Neural cell (in vitro differentiated cells): ENCODE data around the gene FRMD4B. TPM values are rescaled to one million over a fixed set of nuclear protein-coding genes. Genes with fewer than 3 reads are reported as not detected.

Experiments
- H2AFZ ChIP-seq: fragments of 200-600, 300-800 bp; sonication (generic), shearing (Covaris generic); 2 replicates; pipeline ENCODE4 v1.6.0; 2014; ENCODE audit warnings: low read depth, mild to moderate bottlenecking, antibody characterized with exemption, low read length, moderate library complexity
- H3F3A ChIP-seq: fragments of 200-600 bp; shearing (Covaris generic); 2 replicates; pipeline ENCODE4 v1.6.1; 2016; ENCODE audit warnings: mild to moderate bottlenecking, moderate library complexity, mixed read lengths, antibody characterized with exemption, low read length; ENCODE audit not compliant: insufficient read depth, poor library complexity, severe bottlenecking
- H3K27ac ChIP-seq: fragments of 200-600, 300-800 bp; sonication (generic), shearing (Covaris generic); 2 replicates; pipeline ENCODE4 v1.5.1; 2014; ENCODE audit warnings: mild to moderate bottlenecking, low read length, moderate library complexity
- H3K27me3 ChIP-seq: fragments of 300-800, 200-600 bp; sonication (generic), shearing (Covaris generic); 2 replicates; pipeline ENCODE4 v1.6.0; 2014; ENCODE audit warnings: mild to moderate bottlenecking, low read depth, low read length, moderate library complexity; ENCODE audit not compliant: insufficient read depth
- H3K36me3 ChIP-seq: fragments of 300-800, 200-600 bp; sonication (generic), shearing (Covaris generic); 2 replicates; pipeline ENCODE4 v1.5.1; 2014; ENCODE audit warnings: mild to moderate bottlenecking, antibody characterized with exemption, low read length, moderate library complexity; ENCODE audit not compliant: insufficient read depth
- H3K4me2 ChIP-seq: fragments of 300-800, 200-600 bp; sonication (generic), shearing (Covaris generic); 2 replicates; pipeline ENCODE4 v1.6.0; 2014; ENCODE audit warnings: mild to moderate bottlenecking, low read length
- H3K4me3 ChIP-seq: fragments of 300-800, 200-600 bp; sonication (generic), shearing (Covaris generic); 2 replicates; pipeline ENCODE4 v1.5.1; 2014; ENCODE audit warnings: mild to moderate bottlenecking, low read length, moderate library complexity
- H3K79me2 ChIP-seq: fragments of 200-600 bp; shearing (Covaris generic); replicated peaks from 2 replicates; pipeline ENCODE4 v1.6.0; 2014; ENCODE audit warnings: mild to moderate bottlenecking, low read length, moderate library complexity; ENCODE audit not compliant: insufficient read depth
- H3K9ac ChIP-seq: fragments of 300-800, 200-600 bp; sonication (generic), shearing (Covaris generic); 2 replicates; pipeline ENCODE4 v1.6.1; 2016; ENCODE audit warnings: mild to moderate bottlenecking, low read length, mixed read lengths
- H3K9me2 ChIP-seq: fragments of 200-600 bp; shearing (Covaris generic); 2 replicates; pipeline ENCODE4 v1.6.1; 2016; ENCODE audit warnings: mild to moderate bottlenecking, low read length, mixed read lengths; ENCODE audit not compliant: insufficient read depth
- H3K9me3 ChIP-seq: fragments of 200-600, 300-800 bp; sonication (generic), shearing (Covaris generic); 2 replicates; pipeline ENCODE4 v1.6.1; 2016; ENCODE audit warnings: mild to moderate bottlenecking, mixed run types, low read length, moderate library complexity, mixed read lengths
- H4K20me1 ChIP-seq: fragments of 200-600 bp; shearing (Covaris generic); 2 replicates; pipeline ENCODE4 v1.6.1; 2016; ENCODE audit warnings: mild to moderate bottlenecking, mixed run types; ENCODE audit not compliant: insufficient read depth
- MXI1 ChIP-seq: fragments of 450-650 bp; conservative IDR thresholded peaks from 2 replicates; pipeline ENCODE4 v1.6.1; 2014; ENCODE audit warnings: antibody characterized with exemption, mild to moderate bottlenecking; ENCODE audit not compliant: poor library complexity, severe bottlenecking
- RAD21 ChIP-seq: fragments of 450-650 bp; conservative IDR thresholded peaks from 2 replicates; pipeline ENCODE4 v1.6.1; 2014; ENCODE audit warnings: antibody characterized with exemption, mild to moderate bottlenecking, moderate library complexity
- SMC3 ChIP-seq: fragments of 450-650 bp; conservative IDR thresholded peaks from 2 replicates; pipeline ENCODE4 v1.6.1; 2014; ENCODE audit warnings: antibody characterized with exemption, mild to moderate bottlenecking, moderate library complexity; ENCODE audit not compliant: poor library complexity
- TAF1 ChIP-seq: IDR thresholded peaks from 2 replicates; pipeline ENCODE4 v1.6.1; 2012; ENCODE audit warnings: low read depth
- polyA plus RNA-seq: library from polyadenylated mRNA; depleted of rRNA; stranded (reverse); fragments of >200 nt; gene quantifications from 2 replicates; pipeline ENCODE4 v1.2.3, GENCODE V29; 2014
- TF ChIP-seq, protein P1 (sequence below): IDR thresholded peaks from 2 replicates; pipeline ENCODE4 v1.6.1; 2012; ENCODE audit warnings: borderline replicate concordance
- TF ChIP-seq, protein P2 (sequence below): fragments of 450-650 bp; IDR thresholded peaks from 2 replicates; pipeline ENCODE4 v1.5.1; 2014; ENCODE audit warnings: antibody characterized with exemption, mild to moderate bottlenecking, moderate library complexity; ENCODE audit not compliant: poor library complexity, severe bottlenecking

The FRMD4B gene
- polyA plus RNA-seq, 1 donor from 2014 or later: 6.2 TPM

GRCh38 chr3:69199942-69200341 lies 185.9 kb downstream of the FRMD4B start:
- Histone ChIP-seq H3K9ac (no peak overlapping the region), H3K9me2 (no peaks in the 10 kb centered on the region), H3K4me2 (no peak overlapping the region), H3K79me2 (no peaks in the 10 kb centered on the region), H3K27ac (no peak overlapping the region), H3K4me3 (no peak overlapping the region), H4K20me1 (no peaks in the 10 kb centered on the region), H2AFZ (no peak overlapping the region), H3K27me3 (no peaks in the 10 kb centered on the region), H3K9me3 (no peaks in the 10 kb centered on the region), H3F3A (no peaks in the 10 kb centered on the region), H3K36me3 (no peaks in the 10 kb centered on the region)
- TF ChIP-seq, protein P1, sequence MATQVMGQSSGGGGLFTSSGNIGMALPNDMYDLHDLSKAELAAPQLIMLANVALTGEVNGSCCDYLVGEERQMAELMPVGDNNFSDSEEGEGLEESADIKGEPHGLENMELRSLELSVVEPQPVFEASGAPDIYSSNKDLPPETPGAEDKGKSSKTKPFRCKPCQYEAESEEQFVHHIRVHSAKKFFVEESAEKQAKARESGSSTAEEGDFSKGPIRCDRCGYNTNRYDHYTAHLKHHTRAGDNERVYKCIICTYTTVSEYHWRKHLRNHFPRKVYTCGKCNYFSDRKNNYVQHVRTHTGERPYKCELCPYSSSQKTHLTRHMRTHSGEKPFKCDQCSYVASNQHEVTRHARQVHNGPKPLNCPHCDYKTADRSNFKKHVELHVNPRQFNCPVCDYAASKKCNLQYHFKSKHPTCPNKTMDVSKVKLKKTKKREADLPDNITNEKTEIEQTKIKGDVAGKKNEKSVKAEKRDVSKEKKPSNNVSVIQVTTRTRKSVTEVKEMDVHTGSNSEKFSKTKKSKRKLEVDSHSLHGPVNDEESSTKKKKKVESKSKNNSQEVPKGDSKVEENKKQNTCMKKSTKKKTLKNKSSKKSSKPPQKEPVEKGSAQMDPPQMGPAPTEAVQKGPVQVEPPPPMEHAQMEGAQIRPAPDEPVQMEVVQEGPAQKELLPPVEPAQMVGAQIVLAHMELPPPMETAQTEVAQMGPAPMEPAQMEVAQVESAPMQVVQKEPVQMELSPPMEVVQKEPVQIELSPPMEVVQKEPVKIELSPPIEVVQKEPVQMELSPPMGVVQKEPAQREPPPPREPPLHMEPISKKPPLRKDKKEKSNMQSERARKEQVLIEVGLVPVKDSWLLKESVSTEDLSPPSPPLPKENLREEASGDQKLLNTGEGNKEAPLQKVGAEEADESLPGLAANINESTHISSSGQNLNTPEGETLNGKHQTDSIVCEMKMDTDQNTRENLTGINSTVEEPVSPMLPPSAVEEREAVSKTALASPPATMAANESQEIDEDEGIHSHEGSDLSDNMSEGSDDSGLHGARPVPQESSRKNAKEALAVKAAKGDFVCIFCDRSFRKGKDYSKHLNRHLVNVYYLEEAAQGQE: no peak
- TF ChIP-seq, protein P2, sequence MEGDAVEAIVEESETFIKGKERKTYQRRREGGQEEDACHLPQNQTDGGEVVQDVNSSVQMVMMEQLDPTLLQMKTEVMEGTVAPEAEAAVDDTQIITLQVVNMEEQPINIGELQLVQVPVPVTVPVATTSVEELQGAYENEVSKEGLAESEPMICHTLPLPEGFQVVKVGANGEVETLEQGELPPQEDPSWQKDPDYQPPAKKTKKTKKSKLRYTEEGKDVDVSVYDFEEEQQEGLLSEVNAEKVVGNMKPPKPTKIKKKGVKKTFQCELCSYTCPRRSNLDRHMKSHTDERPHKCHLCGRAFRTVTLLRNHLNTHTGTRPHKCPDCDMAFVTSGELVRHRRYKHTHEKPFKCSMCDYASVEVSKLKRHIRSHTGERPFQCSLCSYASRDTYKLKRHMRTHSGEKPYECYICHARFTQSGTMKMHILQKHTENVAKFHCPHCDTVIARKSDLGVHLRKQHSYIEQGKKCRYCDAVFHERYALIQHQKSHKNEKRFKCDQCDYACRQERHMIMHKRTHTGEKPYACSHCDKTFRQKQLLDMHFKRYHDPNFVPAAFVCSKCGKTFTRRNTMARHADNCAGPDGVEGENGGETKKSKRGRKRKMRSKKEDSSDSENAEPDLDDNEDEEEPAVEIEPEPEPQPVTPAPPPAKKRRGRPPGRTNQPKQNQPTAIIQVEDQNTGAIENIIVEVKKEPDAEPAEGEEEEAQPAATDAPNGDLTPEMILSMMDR: no peak
- no peak for TF ChIP-seq RAD21
- no peak for TF ChIP-seq SMC3
- TF ChIP-seq MXI1: no peak
- TF ChIP-seq TAF1: no peak

DNA sequence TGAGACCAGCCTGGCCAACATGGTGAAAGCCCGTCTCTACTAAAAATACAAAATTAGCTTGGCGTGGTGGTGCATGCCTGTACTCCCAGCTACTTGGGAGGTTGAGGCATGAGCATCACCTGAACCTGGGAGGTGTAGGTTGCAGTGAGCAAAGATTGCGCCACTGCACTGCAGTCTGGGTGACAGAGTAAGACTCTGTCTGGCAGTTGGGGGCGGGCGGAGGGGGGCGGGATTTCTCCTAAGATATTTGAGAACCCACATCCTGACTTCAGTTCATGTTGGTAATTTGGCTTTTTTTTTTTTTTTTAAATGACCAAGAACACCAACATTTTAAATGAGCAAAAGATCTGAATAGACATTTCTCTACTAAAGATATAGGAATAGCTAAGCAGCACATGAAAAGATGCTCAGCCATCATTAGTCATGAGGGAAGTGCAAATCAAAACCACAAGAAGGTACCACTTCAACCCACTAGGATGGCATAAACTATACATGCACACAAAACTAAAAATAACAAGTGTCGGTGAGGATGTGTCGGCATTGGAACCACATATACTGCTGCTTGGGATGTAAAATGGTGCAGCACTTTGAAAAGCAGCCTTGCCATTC lies 187.9 kb downstream of the FRMD4B start:
- no peak overlapping the region for H2AFZ ChIP-seq
- TF ChIP-seq, protein P2: no peak
- no peak for TF ChIP-seq TAF1
- no peaks in the 10 kb centered on the region for H3F3A ChIP-seq
- H4K20me1 ChIP-seq: no peaks in the 10 kb centered on the region
- H3K4me2 ChIP-seq: no peak overlapping the region
- no peak overlapping the region for H3K9ac ChIP-seq
- H3K27ac ChIP-seq: no peak overlapping the region
- no peaks in the 10 kb centered on the region for H3K9me2 ChIP-seq
- H3K27me3 ChIP-seq: no peaks in the 10 kb centered on the region
- no peak overlapping the region for H3K4me3 ChIP-seq
- H3K79me2 ChIP-seq: no peaks in the 10 kb centered on the region
- H3K36me3 ChIP-seq: no peaks in the 10 kb centered on the region
- no peaks in the 10 kb centered on the region for H3K9me3 ChIP-seq
